ENCODE results near the gene SLC19A1.

Gene SLC19A1

DNA sequence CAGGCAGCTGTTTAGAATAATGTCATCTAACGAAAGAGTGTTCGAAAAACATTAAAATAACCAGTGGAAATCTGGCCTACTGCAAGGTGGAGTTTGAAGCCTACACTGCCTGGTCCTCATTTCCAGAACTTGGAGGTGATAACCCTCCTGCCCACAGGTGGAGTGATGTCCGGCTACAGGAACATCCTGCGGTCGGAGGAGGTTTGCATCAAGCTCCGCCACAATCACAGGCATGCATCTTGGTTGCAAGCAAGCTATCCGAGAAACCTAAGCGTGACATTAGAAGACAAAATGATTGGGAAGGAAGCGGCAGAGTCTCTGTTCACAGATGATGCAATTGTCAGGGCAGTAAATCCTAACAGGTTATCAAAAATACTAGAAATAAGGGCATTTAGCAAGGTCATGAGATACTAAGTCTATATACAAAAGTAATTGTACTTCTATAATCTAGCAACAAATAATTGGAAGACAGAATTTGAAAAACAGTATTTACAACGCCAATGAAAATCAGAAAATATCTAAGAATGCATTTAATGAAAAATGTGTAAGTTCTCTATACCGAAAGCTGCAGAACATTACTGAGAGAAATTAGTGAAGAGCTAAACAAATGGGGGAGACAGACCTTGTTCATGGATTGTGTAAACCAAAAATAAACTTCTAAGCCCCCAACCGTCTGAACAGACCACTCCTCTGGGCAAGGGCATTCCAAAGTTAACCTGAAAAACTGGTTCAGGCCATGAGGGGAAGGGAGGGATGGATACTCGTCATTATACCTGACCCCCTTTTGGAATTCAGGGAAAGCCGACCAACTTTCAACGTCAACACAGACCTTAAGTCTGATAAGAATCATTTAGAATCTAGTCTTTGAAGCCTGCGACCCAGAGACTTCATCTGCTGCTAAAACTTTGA, 4.7 kb upstream of the SLC19A1 start:
- DNase-seq (ENCODE audit: low read depth) = no peak
- TF ChIP-seq, protein P1, sequence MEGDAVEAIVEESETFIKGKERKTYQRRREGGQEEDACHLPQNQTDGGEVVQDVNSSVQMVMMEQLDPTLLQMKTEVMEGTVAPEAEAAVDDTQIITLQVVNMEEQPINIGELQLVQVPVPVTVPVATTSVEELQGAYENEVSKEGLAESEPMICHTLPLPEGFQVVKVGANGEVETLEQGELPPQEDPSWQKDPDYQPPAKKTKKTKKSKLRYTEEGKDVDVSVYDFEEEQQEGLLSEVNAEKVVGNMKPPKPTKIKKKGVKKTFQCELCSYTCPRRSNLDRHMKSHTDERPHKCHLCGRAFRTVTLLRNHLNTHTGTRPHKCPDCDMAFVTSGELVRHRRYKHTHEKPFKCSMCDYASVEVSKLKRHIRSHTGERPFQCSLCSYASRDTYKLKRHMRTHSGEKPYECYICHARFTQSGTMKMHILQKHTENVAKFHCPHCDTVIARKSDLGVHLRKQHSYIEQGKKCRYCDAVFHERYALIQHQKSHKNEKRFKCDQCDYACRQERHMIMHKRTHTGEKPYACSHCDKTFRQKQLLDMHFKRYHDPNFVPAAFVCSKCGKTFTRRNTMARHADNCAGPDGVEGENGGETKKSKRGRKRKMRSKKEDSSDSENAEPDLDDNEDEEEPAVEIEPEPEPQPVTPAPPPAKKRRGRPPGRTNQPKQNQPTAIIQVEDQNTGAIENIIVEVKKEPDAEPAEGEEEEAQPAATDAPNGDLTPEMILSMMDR (conservative IDR thresholded peaks at IDR 0.05; ENCODE audit: low read depth, low read length) = no peak
- H3K4me3 ChIP-seq (ENCODE audit: low read length) = no peak overlapping the region

DNA sequence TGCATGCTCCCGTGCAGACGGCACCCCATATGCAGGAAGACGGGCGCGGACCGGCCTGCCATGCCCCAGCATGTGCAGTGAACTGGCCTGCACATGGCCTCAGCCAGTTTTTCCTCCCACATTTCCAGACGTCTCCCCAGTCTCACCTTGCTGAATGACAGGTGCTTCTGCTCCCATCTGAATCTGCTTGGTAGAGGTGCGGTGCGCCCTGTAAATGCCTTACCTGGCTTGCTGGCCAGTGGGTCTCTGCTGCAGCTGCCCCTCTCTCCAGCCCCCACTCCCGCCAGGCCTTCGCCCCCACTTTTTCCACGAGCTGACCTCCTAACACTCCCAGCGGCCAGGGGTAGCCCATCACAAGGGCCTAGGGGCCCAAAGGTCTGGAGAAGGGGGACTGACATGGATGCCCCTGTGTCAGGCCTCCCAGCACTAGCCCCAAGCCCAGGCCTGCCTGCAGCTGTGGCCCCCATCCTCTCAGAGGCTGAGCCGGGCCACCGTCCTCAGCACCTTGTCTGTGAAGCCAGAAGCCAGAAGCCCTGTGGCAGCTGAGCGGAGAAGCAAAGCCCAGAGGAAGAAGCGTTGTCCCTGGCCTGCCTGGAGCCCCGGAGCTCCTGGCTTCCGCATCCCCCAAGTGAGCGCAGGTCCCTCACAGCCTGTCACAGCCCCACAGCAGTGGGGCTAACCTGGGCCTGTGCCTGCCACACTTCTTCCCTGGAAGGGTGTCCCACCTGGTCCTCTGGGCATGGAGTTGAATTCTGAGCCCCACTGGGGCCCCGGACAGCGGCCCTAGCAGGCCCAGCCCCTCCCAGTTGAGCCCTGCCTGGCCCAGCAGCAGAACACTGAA, 3.7 kb upstream of the SLC19A1 start:
- H3K4me3 ChIP-seq (ENCODE audit: low read length) = no peak overlapping the region
- TF ChIP-seq, protein P1 (conservative IDR thresholded peaks at IDR 0.05; ENCODE audit: low read depth, low read length) = no peak
- DNase-seq (ENCODE audit: low read depth) = no peak

DNA sequence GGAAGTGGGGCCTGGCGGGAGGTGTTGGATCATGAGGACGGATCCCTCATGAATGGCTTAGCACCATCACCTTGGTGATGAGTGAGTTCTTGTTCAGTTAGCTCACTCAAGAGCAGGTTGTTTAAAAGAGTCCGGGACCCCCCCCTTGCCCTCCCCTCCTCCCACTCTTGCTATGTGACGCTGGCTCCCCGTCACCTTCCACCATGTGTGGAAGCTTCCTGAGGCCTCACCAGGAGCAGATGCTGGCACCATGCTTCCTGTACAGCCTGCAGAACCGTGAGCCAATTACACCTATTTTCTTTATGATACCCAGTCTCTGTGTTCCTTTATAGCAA, 3.0 kb upstream of the SLC19A1 start:
- H3K4me3 ChIP-seq (ENCODE audit: low read length) = no peak overlapping the region
- DNase-seq (ENCODE audit: low read depth) = no peak
- TF ChIP-seq, protein P1 (conservative IDR thresholded peaks at IDR 0.05; ENCODE audit: low read depth, low read length) = no peak

DNA sequence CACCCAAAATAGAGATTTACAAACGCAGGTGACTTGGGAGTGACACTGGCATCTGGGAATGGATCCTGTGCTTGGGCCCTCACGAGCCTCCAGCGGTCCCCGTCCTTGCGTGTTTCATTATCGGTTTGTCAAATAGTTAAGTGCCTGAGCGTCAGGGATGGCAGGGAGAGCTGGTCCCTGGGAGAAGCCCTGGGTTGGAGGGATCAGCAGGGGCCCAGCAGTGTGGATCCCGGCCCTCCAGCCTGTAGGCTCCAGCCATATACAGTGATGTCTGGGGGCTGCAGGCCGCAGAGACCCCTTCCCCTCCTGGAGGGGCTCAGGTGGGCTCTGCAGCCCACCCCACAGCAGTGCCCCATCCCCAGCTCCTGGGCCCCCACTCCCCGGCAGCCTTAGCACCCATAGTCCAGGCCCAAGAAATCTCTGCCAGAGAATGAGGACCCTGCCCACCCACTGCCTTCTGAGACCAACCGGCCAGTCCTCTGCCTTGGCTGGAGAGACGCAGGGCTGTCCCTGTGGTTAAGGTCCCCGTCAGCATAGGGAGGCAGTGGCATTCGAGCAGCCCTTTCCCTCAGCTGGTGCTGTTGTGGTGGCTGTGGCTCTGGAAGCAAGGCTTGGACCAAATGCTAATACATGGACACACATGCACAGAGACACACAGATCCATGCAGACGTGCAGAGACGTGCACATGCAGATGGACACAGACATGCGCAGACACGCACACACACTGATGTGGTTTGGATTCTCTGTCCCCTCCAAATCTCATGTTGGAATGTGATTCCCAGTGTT, 2.4 kb upstream of the SLC19A1 start:
- no peak overlapping the region for H3K4me3 ChIP-seq (ENCODE audit: low read length)
- no peak for DNase-seq (ENCODE audit: low read depth)
- TF ChIP-seq, protein P1 (conservative IDR thresholded peaks at IDR 0.05; ENCODE audit: low read depth, low read length) = no peak

DNA sequence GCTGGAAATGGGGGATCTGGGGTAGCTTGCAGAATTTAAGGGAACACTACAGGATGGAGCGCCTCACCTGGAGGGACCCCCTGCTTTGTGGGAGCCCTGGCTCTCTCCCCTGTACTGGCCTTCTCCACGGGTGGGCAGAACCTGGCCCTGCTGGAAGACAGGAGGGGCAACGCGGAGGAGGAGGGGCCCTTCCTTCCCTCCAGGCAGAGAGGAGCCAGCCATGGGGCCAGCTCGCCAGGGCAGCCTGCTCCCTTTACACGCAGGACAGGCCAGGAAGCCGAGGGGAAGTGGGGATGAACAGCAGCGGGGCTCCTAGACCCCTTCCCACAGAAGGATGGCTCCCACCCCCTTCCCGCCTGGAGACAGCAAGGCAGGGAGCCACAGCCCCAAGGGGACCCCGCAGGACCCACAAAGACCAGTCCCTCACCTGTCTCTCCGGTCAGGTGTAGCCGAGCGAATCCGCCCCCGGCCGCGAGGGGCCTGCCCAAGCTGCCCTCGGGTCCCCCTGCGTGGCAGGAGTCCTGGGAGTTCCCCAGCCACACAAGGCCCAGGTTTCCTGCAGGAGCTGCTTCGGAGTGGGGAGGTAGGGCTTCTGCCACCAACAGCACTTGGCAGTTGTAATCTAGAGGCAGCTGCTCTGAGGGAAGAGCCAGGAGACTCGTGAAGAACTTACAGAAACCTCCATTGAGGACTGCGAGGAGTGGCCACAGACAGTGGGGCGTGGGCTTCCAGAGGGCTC, 1.6 kb upstream of the SLC19A1 start:
- TF ChIP-seq, protein P1 (conservative IDR thresholded peaks at IDR 0.05; ENCODE audit: low read depth, low read length) = no peak
- no peak overlapping the region for H3K4me3 ChIP-seq (ENCODE audit: low read length)
- no peak for DNase-seq (ENCODE audit: low read depth)

DNA sequence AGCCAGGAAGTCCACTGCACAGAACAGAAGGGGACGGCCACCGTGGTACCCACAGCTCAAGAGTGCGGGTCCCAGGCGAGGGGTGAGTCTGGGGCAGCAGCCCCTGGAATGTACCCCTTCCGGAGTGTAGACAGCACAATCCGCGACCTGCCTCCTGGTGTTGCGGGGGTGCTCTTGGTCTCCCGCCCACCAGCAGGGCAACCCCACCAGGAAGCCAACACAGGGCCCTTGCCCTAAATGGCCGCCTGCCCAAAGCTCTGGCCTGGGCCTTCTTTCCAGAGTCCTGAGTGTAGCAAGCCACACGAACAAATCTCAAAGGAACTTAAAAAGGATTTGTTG, 1.1 kb upstream of the SLC19A1 start:
- no peak overlapping the region for H3K4me3 ChIP-seq (ENCODE audit: low read length)
- TF ChIP-seq, protein P1 (conservative IDR thresholded peaks at IDR 0.05; ENCODE audit: low read depth, low read length) = no peak
- no peak for DNase-seq (ENCODE audit: low read depth)

All from retinal pigment epithelial cell (primary cell).